K562 (cell line): Measurements from ENCODE around the gene ADPGK. TPM values are rescaled to one million over a fixed set of nuclear protein-coding genes. Genes with fewer than 3 reads are reported as not detected.
A peak's percentile ranks its signal among the peaks of the same experiment; 100 is the strongest.

Experiments
- CBFA2T2 ChIP-seq: fragments of 450-650 bp; conservative IDR thresholded peaks from 2 replicates; pipeline ENCODE4 v1.6.1; 2017; ENCODE audit warnings: mild to moderate bottlenecking
- CBX3 ChIP-seq, 2 experiments: IDR thresholded peaks; 1 replicate in 1 of 2; 2 replicates in 1 of 2; pipeline ENCODE4 v1.6.1; 2012; ENCODE audit warnings: inconsistent platforms in 2 of 2, low read length in 2 of 2, borderline replicate concordance in 1 of 2, control low read depth in 1 of 2
- CUX1 ChIP-seq: fragments of 200-800 bp; sonication (Bioruptor generic); IDR thresholded peaks from 2 replicates; pipeline ENCODE4 v1.6.1; 2016; ENCODE audit warnings: missing genetic modification characterization, missing compliant biosample characterization
- EGR1 ChIP-seq: fragments of 450-650 bp; conservative IDR thresholded peaks from 2 replicates; pipeline ENCODE4 v1.6.1; 2017; ENCODE audit warnings: mild to moderate bottlenecking
- EP300 ChIP-seq: IDR thresholded peaks from 2 replicates; pipeline ENCODE4 v1.6.1; 2012; ENCODE audit warnings: low read length, improper control_type of control experiment
- GTF2B ChIP-seq: IDR thresholded peaks from 2 replicates; pipeline ENCODE4 v1.6.1; 2011; ENCODE audit not compliant: insufficient read length; ENCODE audit errors: extremely low read depth
- ILF3 ChIP-seq: fragments of 450-650 bp; IDR thresholded peaks from 2 replicates; pipeline ENCODE4 v1.6.1; 2018; ENCODE audit warnings: antibody characterized with exemption, mild to moderate bottlenecking, moderate library complexity, borderline replicate concordance
- MED1 ChIP-seq: sonication (generic); formaldehyde crosslinking; IDR thresholded peaks from 2 replicates; pipeline ENCODE4 v1.8.1; 2023; ENCODE audit warnings: missing genetic modification reagents, borderline replicate concordance
- NR1H2 ChIP-seq: sonication (generic); formaldehyde crosslinking; IDR thresholded peaks from 2 replicates; pipeline ENCODE4 v1.4.0; 2020; ENCODE audit warnings: mild to moderate bottlenecking, missing genetic modification reagents
- PML ChIP-seq: IDR thresholded peaks from 2 replicates; pipeline ENCODE4 v1.6.1; 2012; ENCODE audit warnings: low read length, inconsistent platforms
- RBM22 ChIP-seq: fragments of 200-400 bp; formaldehyde crosslinking; IDR thresholded peaks from 2 replicates; pipeline ENCODE4 v1.6.1; 2018; ENCODE audit warnings: low read length, low read depth; ENCODE audit not compliant: poor library complexity, severe bottlenecking
- SIN3B ChIP-seq: fragments of 450-650 bp; IDR thresholded peaks from 2 replicates; pipeline ENCODE4 v1.6.1; 2017; ENCODE audit warnings: low read depth, mild to moderate bottlenecking, moderate library complexity
- SPI1 ChIP-seq: IDR thresholded peaks from 2 replicates; pipeline ENCODE4 v1.6.1; 2011; ENCODE audit warnings: low read depth, low read length, control low read depth, borderline replicate concordance
- SREBF1 ChIP-seq: fragments of 150-350 bp; IDR thresholded peaks from 2 replicates; pipeline ENCODE4 v1.6.1; 2014; ENCODE audit warnings: antibody characterized with exemption, low read depth, low read length, borderline replicate concordance
- ZBTB17 ChIP-seq: fragments of 450-650 bp; formaldehyde crosslinking; IDR thresholded peaks from 2 replicates; pipeline ENCODE4 v1.4.0; 2020; ENCODE audit warnings: mild to moderate bottlenecking
- ZBTB9 ChIP-seq: fragments of 450-650 bp; formaldehyde crosslinking; IDR thresholded peaks from 2 replicates; pipeline ENCODE4 v1.4.0; 2020; ENCODE audit warnings: mild to moderate bottlenecking, moderate library complexity
- ZC3H4 ChIP-seq: sonication (generic); formaldehyde crosslinking; IDR thresholded peaks from 2 replicates; pipeline ENCODE4 v1.9.0; 2021; ENCODE audit warnings: missing genetic modification reagents, borderline replicate concordance
- ZNF324 ChIP-seq: fragments of 250-450 bp; sonication (Bioruptor Pico); IDR thresholded peaks from 2 replicates; pipeline ENCODE4 v1.4.0; 2020; ENCODE audit warnings: mild to moderate bottlenecking
- polyA plus RNA-seq, 8 experiments: library from polyadenylated mRNA; depleted of rRNA in 4 of 8; stranded (reverse) in 5 of 8; unstranded in 3 of 8; fragments of >200 nt; fragmentation: Nextera tagmentation in 2 of 8; fragmentation: Illumina TruSeq in 1 of 8; extraction: Ambion mirVana in 2 of 8; extraction: Trizol in 1 of 8; gene quantifications; 2 replicates each; pipeline versions ENCODE4 v1.2.1 to v1.2.3, GENCODE V29; 2011 to 2014; ENCODE audit warnings: inconsistent platforms in 1 of 8, missing spikeins in 1 of 8
- total RNA-seq, 7 experiments: library from RNA; depleted of rRNA in 6 of 7; stranded (reverse); fragments of >200 nt in 6 of 7; fragmentation: Illumina TruSeq in 2 of 7; extraction: Trizol in 2 of 7; gene quantifications; 2 replicates each; pipeline versions ENCODE4 v1.2.1 to v1.2.3, GENCODE V29; 2011 to 2021; ENCODE audit warnings: low replicate concordance in 1 of 7
- TF ChIP-seq, protein P1 (sequence below): fragments of 250-450 bp; sonication (Bioruptor Pico); IDR thresholded peaks from 2 replicates; pipeline ENCODE4 v1.5.0; 2020; ENCODE audit warnings: mild to moderate bottlenecking

ADPGK gene
- total and polyA plus RNA-seq, 9 of the 15 experiments (the other 6 are each of a cell fraction or from before 2014, with no cell fraction given) = 13.4 to 97.4 (median 48.5) TPM

GRCh38 chr15:72783640-72784455 is at the start of gene ADPGK (continued):
- no peak for TF ChIP-seq MED1 (CRISPR knock-in tag)
- no peak; a peak in 1 of 3 replicates for TF ChIP-seq CBX3 (IDR thresholded peaks at IDR 0.05; ENCODE audit: borderline replicate concordance in 1 of 2, low read length in 2 of 2)
- TF ChIP-seq ZBTB17 (CRISPR knock-in tag) = no peak
- peak; percentile 80 for TF ChIP-seq RBM22
- TF ChIP-seq CBFA2T2 = 0 out of 2 replicates have a peak, but pooled peaks have one; percentile 2
- TF ChIP-seq ZNF324 (CRISPR knock-in tag) = no peak
- no peak for TF ChIP-seq ZC3H4
- no peak for TF ChIP-seq ILF3
- TF ChIP-seq ZBTB9 = peak; percentile 31; the same call in 1 of the 2 replicates
- peak; percentile 74 for TF ChIP-seq PML
- no peak for TF ChIP-seq SPI1
- TF ChIP-seq EGR1 = 0 out of 2 replicates have a peak, but pooled peaks have one; percentile 21
- TF ChIP-seq SREBF1 = no peak
- peak; percentile 59 for TF ChIP-seq EP300
- no peak for TF ChIP-seq GTF2B
- TF ChIP-seq SIN3B = peak; percentile 95
- peak; percentile 51; the same call in 1 of the 2 replicates for TF ChIP-seq NR1H2 (CRISPR knock-in tag)
- TF ChIP-seq, protein P1, sequence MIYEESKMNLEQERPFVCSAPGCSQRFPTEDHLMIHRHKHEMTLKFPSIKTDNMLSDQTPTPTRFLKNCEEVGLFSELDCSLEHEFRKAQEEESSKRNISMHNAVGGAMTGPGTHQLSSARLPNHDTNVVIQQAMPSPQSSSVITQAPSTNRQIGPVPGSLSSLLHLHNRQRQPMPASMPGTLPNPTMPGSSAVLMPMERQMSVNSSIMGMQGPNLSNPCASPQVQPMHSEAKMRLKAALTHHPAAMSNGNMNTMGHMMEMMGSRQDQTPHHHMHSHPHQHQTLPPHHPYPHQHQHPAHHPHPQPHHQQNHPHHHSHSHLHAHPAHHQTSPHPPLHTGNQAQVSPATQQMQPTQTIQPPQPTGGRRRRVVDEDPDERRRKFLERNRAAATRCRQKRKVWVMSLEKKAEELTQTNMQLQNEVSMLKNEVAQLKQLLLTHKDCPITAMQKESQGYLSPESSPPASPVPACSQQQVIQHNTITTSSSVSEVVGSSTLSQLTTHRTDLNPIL (CRISPR knock-in tag) = no peak
- no peak for TF ChIP-seq CUX1 (CRISPR knock-in tag)
